SK-N-SH treated with all-trans-retinoic acid at 6 μM for 48 hours (cell line): Measurements from ENCODE around the gene NKAIN1.

Experiments
- ARNTL ChIP-seq: fragments of 450-650 bp; formaldehyde crosslinking; IDR thresholded peaks from 2 replicates; pipeline ENCODE4 v1.5.0; 2020; ENCODE audit warnings: low read depth, mild to moderate bottlenecking, moderate library complexity, borderline replicate concordance
- ESRRG ChIP-seq: fragments of 250-450 bp; sonication (Bioruptor Pico); IDR thresholded peaks from 2 replicates; pipeline ENCODE4 v1.6.1; 2021; ENCODE audit warnings: mild to moderate bottlenecking
- ISL1 ChIP-seq: fragments of 250-450 bp; sonication (Bioruptor Pico); IDR thresholded peaks from 2 replicates; pipeline ENCODE4 v2.1.2; 2022; ENCODE audit warnings: mild to moderate bottlenecking, moderate library complexity
- OSR1 ChIP-seq: fragments of 250-450 bp; sonication (Bioruptor Pico); IDR thresholded peaks from 2 replicates; pipeline ENCODE4 v1.8.0; 2022; ENCODE audit warnings: moderate library complexity, mild to moderate bottlenecking, inconsistent platforms
- PATZ1 ChIP-seq: fragments of 250-450 bp; sonication (Bioruptor Pico); IDR thresholded peaks from 2 replicates; pipeline ENCODE4 v1.8.0; 2020; ENCODE audit warnings: mild to moderate bottlenecking, moderate library complexity, borderline replicate concordance
- RARB ChIP-seq: fragments of 250-450 bp; sonication (Bioruptor Pico); IDR thresholded peaks from 2 replicates; pipeline ENCODE4 v1.8.0; 2021; ENCODE audit warnings: mild to moderate bottlenecking, moderate library complexity
- TCF4 ChIP-seq: fragments of 250-450 bp; sonication (Bioruptor Pico); IDR thresholded peaks from 2 replicates; pipeline ENCODE4 v1.8.0; 2021; ENCODE audit warnings: mild to moderate bottlenecking, moderate library complexity, borderline replicate concordance
- TOX ChIP-seq: fragments of 250-450 bp; sonication (Bioruptor Pico); IDR thresholded peaks from 2 replicates; pipeline ENCODE4 v1.8.0; 2021; ENCODE audit warnings: mild to moderate bottlenecking, moderate library complexity, borderline replicate concordance
- ZC3H10 ChIP-seq: fragments of 250-450 bp; sonication (Bioruptor Pico); IDR thresholded peaks from 2 replicates; pipeline ENCODE4 v1.5.1; 2021; ENCODE audit warnings: mild to moderate bottlenecking, moderate library complexity
- ZNF565 ChIP-seq: fragments of 450-650 bp; formaldehyde crosslinking; conservative IDR thresholded peaks from 2 replicates; pipeline ENCODE4 v1.5.0; 2020; ENCODE audit warnings: low read depth, mild to moderate bottlenecking, moderate library complexity
- TF ChIP-seq, protein P1 (sequence below): fragments of 250-450 bp; sonication (Bioruptor Pico); IDR thresholded peaks from 2 replicates; pipeline ENCODE4 v1.5.1; 2020; ENCODE audit warnings: low read depth, mild to moderate bottlenecking, moderate library complexity

- TF ChIP-seq TOX (CRISPR knock-in tag), result no peak
- TF ChIP-seq, protein P1, sequence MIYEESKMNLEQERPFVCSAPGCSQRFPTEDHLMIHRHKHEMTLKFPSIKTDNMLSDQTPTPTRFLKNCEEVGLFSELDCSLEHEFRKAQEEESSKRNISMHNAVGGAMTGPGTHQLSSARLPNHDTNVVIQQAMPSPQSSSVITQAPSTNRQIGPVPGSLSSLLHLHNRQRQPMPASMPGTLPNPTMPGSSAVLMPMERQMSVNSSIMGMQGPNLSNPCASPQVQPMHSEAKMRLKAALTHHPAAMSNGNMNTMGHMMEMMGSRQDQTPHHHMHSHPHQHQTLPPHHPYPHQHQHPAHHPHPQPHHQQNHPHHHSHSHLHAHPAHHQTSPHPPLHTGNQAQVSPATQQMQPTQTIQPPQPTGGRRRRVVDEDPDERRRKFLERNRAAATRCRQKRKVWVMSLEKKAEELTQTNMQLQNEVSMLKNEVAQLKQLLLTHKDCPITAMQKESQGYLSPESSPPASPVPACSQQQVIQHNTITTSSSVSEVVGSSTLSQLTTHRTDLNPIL (CRISPR knock-in tag), result no peak
- no peak for TF ChIP-seq ARNTL (CRISPR knock-in tag)
- no peak for TF ChIP-seq ESRRG (CRISPR knock-in tag)
- no peak for TF ChIP-seq PATZ1
- no peak for TF ChIP-seq RARB
- TF ChIP-seq OSR1 (CRISPR knock-in tag), result no peak
- no peak for TF ChIP-seq ISL1
- TF ChIP-seq TCF4, result no peak
- TF ChIP-seq ZC3H10 (CRISPR knock-in tag), result no peak
- no peak for TF ChIP-seq ZNF565 (CRISPR knock-in tag)
Measured at GRCh38 chr1:31219489-31219888, 20.2 kb downstream of the NKAIN1 start.
